ENCODE data around the gene CDYL2.

CDYL2 gene

GRCh38 chr16:80580109-80580832 is 224.1 kb downstream of the CDYL2 start:
- Histone ChIP-seq H3K36me3 (ENCODE audit: insufficient read depth, low read depth, low read length) (no peaks in the 10 kb centered on the region), H3K4me3 (ENCODE audit: low read length) (no peak overlapping the region), H3K27me3 (ENCODE audit: insufficient read depth, low read length) (no peaks in the 10 kb centered on the region), H3K4me1 (ENCODE audit: insufficient read depth, low read length) (no peaks in the 10 kb centered on the region), H3K9ac (ENCODE audit: low read depth, low read length) (no peak overlapping the region), H3K27ac (ENCODE audit: low read length) (no peak overlapping the region), H3K9me3 (ENCODE audit: insufficient read depth, low read depth, low read length) (peaks cover 10% of the 10 kb centered on the region; the same call in 1 of the 2 replicates)

GRCh38 chr16:80577485-80578280 is 226.7 kb downstream of the CDYL2 start:
- Histone ChIP-seq H3K27me3 (ENCODE audit: insufficient read depth, low read length) (no peaks in the 10 kb centered on the region), H3K9ac (ENCODE audit: low read depth, low read length) (no peak overlapping the region), H3K36me3 (ENCODE audit: insufficient read depth, low read depth, low read length) (no peaks in the 10 kb centered on the region), H3K4me1 (ENCODE audit: insufficient read depth, low read length) (no peaks in the 10 kb centered on the region), H3K27ac (ENCODE audit: low read length) (no peak overlapping the region), H3K4me3 (ENCODE audit: low read length) (no peak overlapping the region), H3K9me3 (ENCODE audit: insufficient read depth, low read depth, low read length) (peaks cover 10% of the 10 kb centered on the region; the same call in 1 of the 2 replicates)

- H3K4me1 ChIP-seq (ENCODE audit: insufficient read depth, low read length), result no peaks in the 10 kb centered on the region
- H3K36me3 ChIP-seq (ENCODE audit: insufficient read depth, low read depth, low read length), result no peaks in the 10 kb centered on the region
- no peak overlapping the region for H3K9ac ChIP-seq (ENCODE audit: low read depth, low read length)
- H3K4me3 ChIP-seq (ENCODE audit: low read length), result no peak overlapping the region
- no peak overlapping the region for H3K27ac ChIP-seq (ENCODE audit: low read length)
- H3K27me3 ChIP-seq (ENCODE audit: insufficient read depth, low read length), result no peaks in the 10 kb centered on the region
- peaks cover 10% of the 10 kb centered on the region; the same call in 1 of the 2 replicates for H3K9me3 ChIP-seq (ENCODE audit: insufficient read depth, low read depth, low read length)
Observed at GRCh38 chr16:80576343-80576912, 228.0 kb downstream of the CDYL2 start.

- Histone ChIP-seq H3K9ac (ENCODE audit: low read depth, low read length) (no peak overlapping the region), H3K36me3 (ENCODE audit: insufficient read depth, low read depth, low read length) (no peaks in the 10 kb centered on the region), H3K9me3 (ENCODE audit: insufficient read depth, low read depth, low read length) (no peaks in the 10 kb centered on the region), H3K27me3 (ENCODE audit: insufficient read depth, low read length) (no peaks in the 10 kb centered on the region), H3K27ac (ENCODE audit: low read length) (no peak overlapping the region), H3K4me3 (ENCODE audit: low read length) (no peak overlapping the region), H3K4me1 (ENCODE audit: insufficient read depth, low read length) (no peaks in the 10 kb centered on the region)
Observed at GRCh38 chr16:80573700-80574120, 230.7 kb downstream of the CDYL2 start.

- Histone ChIP-seq H3K27ac (ENCODE audit: low read length) (no peak overlapping the region), H3K36me3 (ENCODE audit: insufficient read depth, low read depth, low read length) (no peaks in the 10 kb centered on the region), H3K9me3 (ENCODE audit: insufficient read depth, low read depth, low read length) (no peaks in the 10 kb centered on the region), H3K4me3 (ENCODE audit: low read length) (no peak overlapping the region), H3K27me3 (ENCODE audit: insufficient read depth, low read length) (no peaks in the 10 kb centered on the region), H3K9ac (ENCODE audit: low read depth, low read length) (no peak overlapping the region), H3K4me1 (ENCODE audit: insufficient read depth, low read length) (no peaks in the 10 kb centered on the region)
Observed at GRCh38 chr16:80570106-80570478, 234.3 kb downstream of the CDYL2 start.

GRCh38 chr16:80569440-80570105 is 234.8 kb downstream of the CDYL2 start:
- Histone ChIP-seq H3K27ac (ENCODE audit: low read length) (no peak overlapping the region), H3K27me3 (ENCODE audit: insufficient read depth, low read length) (no peaks in the 10 kb centered on the region), H3K9me3 (ENCODE audit: insufficient read depth, low read depth, low read length) (no peaks in the 10 kb centered on the region), H3K4me3 (ENCODE audit: low read length) (no peak overlapping the region), H3K36me3 (ENCODE audit: insufficient read depth, low read depth, low read length) (no peaks in the 10 kb centered on the region), H3K9ac (ENCODE audit: low read depth, low read length) (no peak overlapping the region), H3K4me1 (ENCODE audit: insufficient read depth, low read length) (no peaks in the 10 kb centered on the region; the same call in 1 of the 2 replicates)

- Histone ChIP-seq H3K9ac (ENCODE audit: low read depth, low read length) (no peak overlapping the region), H3K27ac (ENCODE audit: low read length) (no peak overlapping the region), H3K4me1 (ENCODE audit: insufficient read depth, low read length) (no peaks in the 10 kb centered on the region; the same call in 1 of the 2 replicates), H3K9me3 (ENCODE audit: insufficient read depth, low read depth, low read length) (no peaks in the 10 kb centered on the region), H3K36me3 (ENCODE audit: insufficient read depth, low read depth, low read length) (no peaks in the 10 kb centered on the region), H3K27me3 (ENCODE audit: insufficient read depth, low read length) (no peaks in the 10 kb centered on the region), H3K4me3 (ENCODE audit: low read length) (no peak overlapping the region)
Observed at GRCh38 chr16:80564394-80564793, 240.0 kb downstream of the CDYL2 start.

- Histone ChIP-seq H3K27ac (ENCODE audit: low read length) (no peak overlapping the region), H3K9ac (ENCODE audit: low read depth, low read length) (no peak overlapping the region), H3K36me3 (ENCODE audit: insufficient read depth, low read depth, low read length) (no peaks in the 10 kb centered on the region), H3K4me1 (ENCODE audit: insufficient read depth, low read length) (no peaks in the 10 kb centered on the region; the same call in 1 of the 2 replicates), H3K27me3 (ENCODE audit: insufficient read depth, low read length) (no peaks in the 10 kb centered on the region), H3K4me3 (ENCODE audit: low read length) (no peak overlapping the region), H3K9me3 (ENCODE audit: insufficient read depth, low read depth, low read length) (no peaks in the 10 kb centered on the region)
Observed at GRCh38 chr16:80563066-80563465, 241.3 kb downstream of the CDYL2 start.

- Histone ChIP-seq H3K36me3 (ENCODE audit: insufficient read depth, low read depth, low read length) (no peaks in the 10 kb centered on the region), H3K9me3 (ENCODE audit: insufficient read depth, low read depth, low read length) (no peaks in the 10 kb centered on the region), H3K4me1 (ENCODE audit: insufficient read depth, low read length) (no peaks in the 10 kb centered on the region; the same call in 1 of the 2 replicates), H3K4me3 (ENCODE audit: low read length) (no peak overlapping the region), H3K27ac (ENCODE audit: low read length) (no peak overlapping the region), H3K9ac (ENCODE audit: low read depth, low read length) (no peak overlapping the region), H3K27me3 (ENCODE audit: insufficient read depth, low read length) (no peaks in the 10 kb centered on the region)
Observed at GRCh38 chr16:80559369-80559768, 245.0 kb downstream of the CDYL2 start.

- Histone ChIP-seq H3K9me3 (ENCODE audit: insufficient read depth, low read depth, low read length) (no peaks in the 10 kb centered on the region), H3K36me3 (ENCODE audit: insufficient read depth, low read depth, low read length) (no peaks in the 10 kb centered on the region), H3K4me1 (ENCODE audit: insufficient read depth, low read length) (no peaks in the 10 kb centered on the region), H3K4me3 (ENCODE audit: low read length) (no peak overlapping the region), H3K9ac (ENCODE audit: low read depth, low read length) (no peak overlapping the region), H3K27me3 (ENCODE audit: insufficient read depth, low read length) (0 out of 2 replicates have a peak, but pooled peaks cover 3% of the 10 kb centered on the region), H3K27ac (ENCODE audit: low read length) (no peak overlapping the region)
Observed at GRCh38 chr16:80557037-80557436, 247.4 kb downstream of the CDYL2 start.

GRCh38 chr16:80556481-80556880 is 247.9 kb downstream of the CDYL2 start:
- H3K9me3 ChIP-seq (ENCODE audit: insufficient read depth, low read depth, low read length), result no peaks in the 10 kb centered on the region
- H3K4me1 ChIP-seq (ENCODE audit: insufficient read depth, low read length), result no peaks in the 10 kb centered on the region
- no peak overlapping the region for H3K4me3 ChIP-seq (ENCODE audit: low read length)
- 0 out of 2 replicates have a peak, but pooled peaks cover 3% of the 10 kb centered on the region for H3K27me3 ChIP-seq (ENCODE audit: insufficient read depth, low read length)
- no peak overlapping the region for H3K9ac ChIP-seq (ENCODE audit: low read depth, low read length)
- no peaks in the 10 kb centered on the region for H3K36me3 ChIP-seq (ENCODE audit: insufficient read depth, low read depth, low read length)
- H3K27ac ChIP-seq (ENCODE audit: low read length), result no peak overlapping the region

All from iPS-20b (cell line).